ENCODE data around the gene SYPL2.
"Not testable (repeated sequence)": the region's sequence is repeated elsewhere in the genome, so short reads cannot be mapped to it uniquely, and the experiment has no call there.

Gene SYPL2

GRCh38 chr1:109466452-109467300 is at the start of gene SYPL2:
SYPL2 (plus strand) TSS chr1:109466546; CDS start chr1:109466844, 298 bp downstream.
- FAIRE-seq (peak; percentile 92), DNase-seq (ENCODE audit: low spot score) (peak; percentile 88)

- DNase-seq (ENCODE audit: low spot score) (no peak), FAIRE-seq (no peak)
Observed at GRCh38 chr1:109423498-109423897, 42.8 kb upstream of the SYPL2 start.

DNA sequence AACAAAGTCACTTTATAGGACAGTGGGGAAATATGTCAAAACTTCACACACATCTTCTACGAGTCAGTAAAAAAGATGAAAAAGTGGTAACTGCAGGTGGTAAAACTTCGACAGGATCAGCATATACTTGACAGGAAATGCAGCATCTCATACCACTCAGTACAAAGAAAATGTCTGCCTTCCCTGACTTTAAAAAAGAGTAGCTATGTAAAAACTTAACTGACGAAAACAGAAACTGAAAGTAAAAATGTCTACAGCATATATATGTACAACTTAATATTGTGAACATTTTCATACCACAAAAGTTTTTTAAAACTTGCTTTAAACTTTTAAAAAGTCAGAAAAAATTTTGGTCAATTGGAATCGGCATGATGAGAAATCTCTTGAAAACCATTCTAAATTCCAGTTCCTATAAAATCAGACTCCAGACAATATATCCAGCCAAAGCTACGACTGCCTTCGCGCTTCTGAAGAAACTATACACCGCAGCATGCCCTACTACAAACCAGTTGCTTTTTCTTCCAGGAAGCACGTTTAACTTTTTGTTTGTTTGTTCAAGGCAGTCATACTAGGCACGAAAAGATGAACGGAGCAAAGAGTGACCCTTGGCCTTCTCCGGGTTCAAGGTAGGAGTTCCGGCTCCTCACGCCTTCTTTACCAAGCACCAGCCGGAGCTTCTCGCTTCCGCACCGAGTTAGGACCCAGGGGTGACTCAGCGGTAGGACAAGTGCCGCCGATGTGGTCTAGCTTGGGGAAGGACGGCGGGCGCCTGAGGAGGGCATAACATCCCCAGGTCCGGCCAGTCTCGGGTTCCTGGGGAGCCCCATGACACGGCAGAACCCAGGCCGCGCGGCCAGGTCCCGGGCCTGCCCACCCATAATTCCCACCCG is 40.7 kb upstream of the SYPL2 start:
- FAIRE-seq, result no peak
- peak; percentile 50 for DNase-seq (ENCODE audit: low spot score)

DNA sequence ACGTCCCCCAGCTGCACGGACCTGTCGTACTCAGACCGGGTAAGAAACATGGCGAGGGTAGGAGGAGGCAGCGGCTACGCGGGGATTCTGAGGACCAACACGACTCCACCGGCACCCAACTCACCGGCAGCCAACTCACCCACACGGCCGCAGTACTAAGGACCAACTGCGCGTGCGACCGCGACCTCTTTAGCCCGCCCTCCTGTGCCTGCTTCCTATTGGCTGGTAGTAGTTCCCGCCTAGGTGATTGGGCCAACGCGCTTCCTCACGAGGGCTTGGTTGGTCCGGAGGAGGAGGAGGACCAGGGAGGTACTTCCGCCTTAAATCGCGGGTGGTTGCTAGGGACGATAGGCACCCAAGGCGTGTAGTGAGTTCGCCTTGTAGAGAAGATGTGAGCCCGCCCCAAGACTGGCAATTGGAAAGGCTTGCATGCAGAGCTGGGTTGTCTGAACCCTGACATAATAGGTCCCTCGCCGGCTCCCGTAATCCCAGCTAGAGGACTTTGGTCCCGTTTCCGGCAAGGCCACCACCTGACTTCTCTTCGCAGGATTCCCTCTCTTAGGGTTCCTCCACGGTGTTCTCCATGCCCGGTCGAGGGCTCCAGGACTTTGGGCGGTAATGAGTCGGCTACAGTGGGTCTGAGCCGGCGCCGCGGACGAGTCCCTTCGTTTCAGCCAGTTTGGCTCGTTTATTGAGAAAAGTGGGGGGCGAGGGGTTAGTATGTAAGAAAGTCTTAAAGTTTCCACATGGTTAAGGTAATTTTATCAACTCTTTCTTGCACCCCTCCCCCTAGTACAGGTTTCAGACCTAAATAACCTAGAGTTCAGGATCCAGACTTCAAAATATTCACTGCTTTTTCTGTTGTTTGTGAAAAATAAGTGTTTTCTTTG is 39.8 kb upstream of the SYPL2 start, which contains the start of gene PSMA5:
PSMA5 (minus strand) TSS at position 168 of the 890 bp plus-strand sequence; CDS start at position 50, 118 bp downstream.
- FAIRE-seq, result peak; percentile 97
- DNase-seq (ENCODE audit: low spot score), result peak; percentile 99

DNA sequence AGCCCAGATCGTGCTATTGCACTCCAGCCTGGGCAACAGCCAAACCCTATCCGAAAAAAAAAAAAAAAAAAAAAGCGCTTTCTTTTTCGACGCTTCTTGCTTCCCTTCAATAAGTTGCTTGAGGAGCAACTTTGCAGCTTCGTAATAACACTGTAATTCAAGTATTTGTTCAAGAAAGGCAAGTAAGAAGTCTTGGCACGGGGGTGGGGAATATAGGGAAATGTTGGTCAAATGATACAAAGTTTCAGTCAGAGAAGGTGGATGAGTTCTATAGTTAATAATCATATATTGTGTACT is 39.2 kb upstream of the SYPL2 start:
- DNase-seq (ENCODE audit: low spot score) (no peak), FAIRE-seq (no peak)

- no peak for FAIRE-seq
Observed at GRCh38 chr1:109432336-109432735, 34.0 kb upstream of the SYPL2 start.

DNA sequence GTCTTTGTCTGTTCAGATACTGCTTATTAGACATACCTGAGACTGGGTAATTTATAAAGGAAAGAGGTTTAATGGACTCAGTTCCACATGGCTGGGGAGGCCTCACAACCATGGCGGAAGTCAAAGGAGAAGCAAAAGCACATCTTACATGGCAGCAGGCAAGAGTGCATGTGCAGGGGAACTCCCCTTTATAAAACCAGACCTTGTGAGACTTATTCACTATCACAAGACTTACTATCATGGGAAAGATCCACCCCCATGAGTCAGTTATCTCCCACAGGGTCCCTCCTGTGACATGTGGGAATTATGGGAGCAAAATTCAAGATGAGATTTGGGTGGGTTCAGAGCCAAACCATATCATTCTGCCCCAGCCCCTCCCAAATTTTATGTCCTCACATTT is 33.0 kb upstream of the SYPL2 start:
- DNase-seq (ENCODE audit: low spot score) (no peak), FAIRE-seq (no peak)

More at GRCh38 chr1:109432336-109432735, 34.0 kb upstream of the SYPL2 start:
- DNase-seq (ENCODE audit: low spot score), result no peak

GRCh38 chr1:109434484-109434883 is 31.9 kb upstream of the SYPL2 start:
- FAIRE-seq, result no peak
- no peak for DNase-seq (ENCODE audit: low spot score)

DNA sequence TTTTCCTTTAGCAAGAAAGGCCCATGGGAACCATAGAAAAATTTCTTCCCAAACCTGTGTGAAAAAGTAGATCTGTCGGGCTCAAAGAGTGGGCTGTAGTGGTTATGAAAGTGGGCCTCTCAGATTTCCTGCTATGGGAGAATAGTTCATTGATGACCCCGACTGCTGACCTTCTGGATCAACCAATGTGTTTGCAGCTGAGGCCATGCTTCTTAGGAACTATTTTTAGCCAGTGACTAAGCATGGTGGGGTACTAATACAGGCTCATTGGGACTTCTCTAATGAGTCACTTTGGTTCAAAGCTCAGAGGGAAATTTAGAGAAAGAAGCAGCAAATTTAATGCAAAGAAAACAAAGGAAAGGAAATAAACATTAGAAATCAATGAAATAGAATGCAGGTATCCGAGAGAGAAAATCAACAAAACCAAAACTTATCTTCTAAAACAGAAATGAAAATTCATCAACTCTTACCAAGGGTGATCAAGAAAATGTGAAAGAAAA is 27.5 kb upstream of the SYPL2 start:
- FAIRE-seq (no peak), DNase-seq (ENCODE audit: low spot score) (peak; percentile 78)

- FAIRE-seq (no peak), DNase-seq (ENCODE audit: low spot score) (no peak)
Observed at GRCh38 chr1:109441069-109441468, 25.3 kb upstream of the SYPL2 start.

DNA sequence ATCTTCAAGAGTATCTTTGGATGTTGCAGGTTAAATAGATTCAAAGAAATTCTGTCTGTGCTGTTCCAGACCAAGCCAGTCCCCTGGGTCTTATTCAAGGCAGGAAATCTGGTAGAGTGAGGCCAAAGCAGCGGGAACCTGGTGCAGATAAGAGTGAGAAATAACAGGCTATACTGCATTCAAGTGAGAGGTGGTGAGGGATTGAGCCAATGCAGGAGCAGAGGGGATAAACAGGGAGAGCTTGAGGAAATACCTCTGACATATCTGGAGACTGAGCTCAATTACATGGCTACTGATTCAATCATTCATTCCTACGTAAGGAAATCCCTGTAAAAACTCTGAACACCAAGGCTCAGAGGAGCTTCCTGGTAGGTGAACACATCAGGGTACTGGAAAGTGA is 22.9 kb upstream of the SYPL2 start:
- no peak for FAIRE-seq
- no peak for DNase-seq (ENCODE audit: low spot score)

- no peak for DNase-seq (ENCODE audit: low spot score)
- FAIRE-seq, result no peak
Observed at GRCh38 chr1:109444346-109444745, 22.0 kb upstream of the SYPL2 start.

DNA sequence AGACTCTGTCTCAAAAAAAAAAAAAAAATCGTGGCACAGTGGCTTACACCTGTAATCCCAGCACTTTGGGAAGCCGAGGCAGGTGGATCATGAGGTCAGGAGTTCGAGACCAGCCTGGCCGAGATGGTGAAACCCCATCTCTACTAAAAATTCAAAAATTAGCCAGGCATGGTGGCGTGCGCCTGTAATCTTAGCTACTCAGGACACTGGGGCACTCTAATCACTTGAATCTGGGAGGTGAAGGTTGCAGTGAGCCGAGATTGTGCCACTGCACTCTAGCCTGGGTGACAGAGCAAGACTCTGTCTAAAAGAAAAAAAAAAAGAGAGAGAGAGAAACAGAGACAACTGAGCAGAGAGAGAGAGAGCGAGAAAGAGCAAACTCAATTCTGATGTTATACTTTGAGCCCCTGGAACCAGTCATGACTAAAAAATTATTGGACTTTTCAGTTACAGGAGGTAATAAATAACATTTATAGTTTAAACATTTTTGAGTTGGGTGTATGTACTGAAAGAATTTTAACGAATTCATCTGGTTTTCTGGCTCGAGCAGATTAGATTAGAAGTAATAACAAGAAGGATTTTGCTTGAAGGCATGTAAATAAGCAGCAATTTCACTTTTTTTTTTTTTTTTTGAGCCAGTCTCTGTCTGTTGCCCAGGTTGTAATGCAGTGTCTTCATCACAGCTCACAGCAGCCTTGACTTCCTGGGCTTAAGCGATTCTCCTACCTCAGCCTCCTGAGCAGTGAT is 20.2 kb upstream of the SYPL2 start:
- not testable (repeated sequence) for FAIRE-seq; DNase-seq (ENCODE audit: low spot score)

GRCh38 chr1:109447524-109447923 is 18.8 kb upstream of the SYPL2 start:
- no peak for FAIRE-seq
- DNase-seq (ENCODE audit: low spot score), result no peak

DNA sequence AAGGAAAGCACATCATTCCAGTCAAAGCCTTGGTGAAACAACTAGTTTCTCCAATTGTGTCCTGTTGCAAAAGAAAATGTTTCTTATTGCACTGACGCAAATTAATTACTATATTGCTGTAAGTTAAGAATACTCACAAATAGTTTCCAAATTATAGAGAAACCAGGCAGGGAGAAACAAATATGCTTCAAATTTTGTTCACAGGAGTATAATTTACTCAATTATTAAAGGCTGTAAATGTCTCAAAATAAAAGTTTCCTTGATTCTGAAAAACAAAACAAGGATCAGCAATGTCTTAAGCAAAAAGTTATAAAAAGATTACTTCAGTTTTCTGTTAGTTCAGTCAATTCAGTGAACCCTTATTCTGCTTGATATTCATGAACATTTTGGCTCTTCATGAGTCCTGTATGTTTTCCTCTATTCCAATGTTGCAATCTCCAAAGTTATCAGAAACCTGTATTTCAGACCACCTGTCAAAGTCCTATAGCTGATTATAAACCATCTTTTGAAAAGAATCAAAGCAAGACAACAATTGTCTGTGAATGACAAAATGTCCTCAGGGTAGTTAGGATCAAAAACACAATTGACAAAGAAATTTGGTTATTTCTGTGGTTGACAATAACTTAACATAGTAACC is 11.7 kb upstream of the SYPL2 start:
- DNase-seq (ENCODE audit: low spot score), result no peak
- no peak for FAIRE-seq

DNA sequence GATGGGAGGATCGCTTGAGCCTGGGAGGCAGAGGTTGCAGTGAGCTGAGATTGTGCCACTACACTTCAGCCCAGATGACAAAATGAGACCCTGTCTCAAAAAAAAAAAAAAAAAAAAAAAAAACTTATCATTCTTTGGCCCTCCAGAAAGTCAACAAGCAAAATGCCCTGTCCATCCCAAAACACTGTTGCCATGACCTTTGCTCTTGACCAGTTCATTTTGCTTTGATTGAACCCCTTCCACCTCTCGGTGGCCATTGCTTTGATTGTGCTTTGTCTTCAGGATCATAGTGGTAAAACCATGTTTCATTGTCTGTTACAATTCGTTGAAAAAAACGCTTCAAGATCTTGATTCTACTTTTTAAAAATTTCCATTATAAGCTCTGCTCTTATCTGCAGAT is 8.5 kb upstream of the SYPL2 start:
- DNase-seq (ENCODE audit: low spot score) (no peak), FAIRE-seq (no peak)

GRCh38 chr1:109466125-109466451 is 258 bp upstream of the SYPL2 start:
- no peak for DNase-seq (ENCODE audit: low spot score)
- no peak for FAIRE-seq

DNA sequence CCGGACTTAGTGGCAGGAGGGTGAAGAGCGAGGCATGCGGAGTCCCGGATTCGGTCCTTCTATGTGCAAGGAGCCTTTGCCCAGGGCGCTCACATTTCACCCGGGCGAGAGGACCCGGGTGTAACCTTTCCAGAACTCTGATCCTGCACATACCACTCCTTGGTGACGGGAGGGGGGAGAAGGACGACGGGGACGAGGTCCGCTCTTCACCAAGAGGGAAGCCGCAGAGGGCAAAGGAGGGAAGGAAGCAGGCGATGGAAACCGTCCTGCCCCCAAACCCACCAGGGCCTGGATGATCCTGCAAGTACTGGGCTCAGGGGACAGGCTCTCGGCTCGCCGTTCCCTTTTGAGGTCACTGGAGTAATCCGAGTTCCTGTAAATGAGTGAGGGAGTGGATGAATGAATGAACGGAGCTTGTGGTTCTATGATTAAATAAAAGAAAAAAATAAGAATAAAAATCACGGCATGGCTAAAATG is 993 bp downstream of the SYPL2 start:
- no peak for DNase-seq (ENCODE audit: low spot score)

GRCh38 chr1:109468061-109468460 is 1.7 kb downstream of the SYPL2 start:
- no peak for DNase-seq (ENCODE audit: low spot score)
- no peak for FAIRE-seq

More for the DNA sequence above, 993 bp downstream of the SYPL2 start:
- no peak for FAIRE-seq

- no peak for FAIRE-seq
- no peak for DNase-seq (ENCODE audit: low spot score)
Observed at GRCh38 chr1:109468903-109469302, 2.6 kb downstream of the SYPL2 start.

Measured in urothelium cell line (cell line).